Fibroblast of skin of right biceps (primary cell): ENCODE data around the gene PLEKHA5.
"Not testable (repeated sequence)": the region's sequence is repeated elsewhere in the genome, so short reads cannot be mapped to it uniquely, and the experiment has no call there.

Source experiments
- DNase-seq: peaks from one replicate; pipeline ENCODE4 v3.0.0-alpha.2; 2013

Gene PLEKHA5

GRCh38 chr12:19170286-19170685, 40.8 kb downstream of the PLEKHA5 start:
- DNase-seq: not testable (repeated sequence)

GRCh38 chr12:19171731-19172130, 42.2 kb downstream of the PLEKHA5 start:
- no peak for DNase-seq

- DNase-seq: peak; percentile 37
These were observed 48.2 kb downstream of the PLEKHA5 start for GRCh38 chr12:19177754-19178153.

GRCh38 chr12:19179986-19180385, 50.5 kb downstream of the PLEKHA5 start:
- no peak for DNase-seq

- peak; percentile 15 for DNase-seq
These were observed 52.3 kb downstream of the PLEKHA5 start for GRCh38 chr12:19181666-19182426.

- no peak for DNase-seq
These were observed 53.7 kb downstream of the PLEKHA5 start for GRCh38 chr12:19183121-19183838.

GRCh38 chr12:19185262-19185929, 55.9 kb downstream of the PLEKHA5 start:
- no peak for DNase-seq

- DNase-seq: peak; percentile 53
These were observed 57.5 kb downstream of the PLEKHA5 start for GRCh38 chr12:19186722-19187661.

GRCh38 chr12:19189522-19189921, 60.0 kb downstream of the PLEKHA5 start:
- peak; percentile 22 for DNase-seq

- peak; percentile 67 for DNase-seq
These were observed 60.9 kb downstream of the PLEKHA5 start for GRCh38 chr12:19190292-19191031.

- no peak for DNase-seq
These were observed 61.6 kb downstream of the PLEKHA5 start for GRCh38 chr12:19191089-19191488.

- DNase-seq: peak; percentile 16
These were observed 62.0 kb downstream of the PLEKHA5 start for GRCh38 chr12:19191563-19191962.

GRCh38 chr12:19192710-19193109, 63.2 kb downstream of the PLEKHA5 start:
- no peak for DNase-seq

GRCh38 chr12:19194963-19195362, 65.4 kb downstream of the PLEKHA5 start:
- DNase-seq: no peak

- no peak for DNase-seq
These were observed 67.6 kb downstream of the PLEKHA5 start for GRCh38 chr12:19196959-19197630.

- DNase-seq: peak; percentile 75
These were observed 68.7 kb downstream of the PLEKHA5 start for GRCh38 chr12:19198272-19198671.

GRCh38 chr12:19199332-19199731, 69.8 kb downstream of the PLEKHA5 start:
- DNase-seq: no peak

- peak; percentile 58 for DNase-seq
These were observed 70.7 kb downstream of the PLEKHA5 start for GRCh38 chr12:19200261-19200660.

- peak; percentile 59 for DNase-seq
These were observed 72.1 kb downstream of the PLEKHA5 start for GRCh38 chr12:19201661-19202060.

GRCh38 chr12:19203013-19203412, 73.5 kb downstream of the PLEKHA5 start:
- DNase-seq: no peak
